ENCODE measurements around the gene TRAPPC12.
A peak's percentile ranks its signal among the peaks of the same experiment; 100 is the strongest.

TRAPPC12 gene

GRCh38 chr2:3457524-3458395, 78.3 kb downstream of the TRAPPC12 start:
- DNase-seq: no peak

- DNase-seq: no peak
Measured at GRCh38 chr2:3458396-3459184, 79.1 kb downstream of the TRAPPC12 start.

- no peak for DNase-seq
Measured at GRCh38 chr2:3459185-3460015, 79.9 kb downstream of the TRAPPC12 start.

- no peak for DNase-seq
Measured at GRCh38 chr2:3460156-3460555, 80.7 kb downstream of the TRAPPC12 start.

GRCh38 chr2:3460831-3461800, 81.6 kb downstream of the TRAPPC12 start:
- no peak for DNase-seq

GRCh38 chr2:3461801-3462492, 82.5 kb downstream of the TRAPPC12 start:
- DNase-seq: peak in 1 of 2 donors; percentile 64

GRCh38 chr2:3462493-3463104, 83.1 kb downstream of the TRAPPC12 start:
- DNase-seq: no peak

GRCh38 chr2:3463186-3463835, 83.8 kb downstream of the TRAPPC12 start:
- DNase-seq: no peak

GRCh38 chr2:3463944-3464343, 84.5 kb downstream of the TRAPPC12 start:
- no peak for DNase-seq

- no peak for DNase-seq
Measured at GRCh38 chr2:3464401-3465005, 85.0 kb downstream of the TRAPPC12 start.

GRCh38 chr2:3465328-3465727, 85.8 kb downstream of the TRAPPC12 start:
- DNase-seq: no peak

GRCh38 chr2:3465844-3466481, 86.5 kb downstream of the TRAPPC12 start:
- no peak for DNase-seq

GRCh38 chr2:3466482-3466863, 87.0 kb downstream of the TRAPPC12 start:
- DNase-seq: no peak

GRCh38 chr2:3466966-3467365, 87.5 kb downstream of the TRAPPC12 start:
- no peak for DNase-seq

- no peak for DNase-seq
Measured at GRCh38 chr2:3467654-3468053, 88.2 kb downstream of the TRAPPC12 start.

GRCh38 chr2:3468296-3468988, 88.9 kb downstream of the TRAPPC12 start:
- no peak for DNase-seq

GRCh38 chr2:3469486-3469885, 90.0 kb downstream of the TRAPPC12 start:
- no peak for DNase-seq

GRCh38 chr2:3470166-3470651, 90.7 kb downstream of the TRAPPC12 start:
- no peak for DNase-seq

All from hippocampal formation (tissue), 2 donors.